Measurements from ENCODE around the gene CCDC24.
A peak's percentile ranks its signal among the peaks of the same experiment; 100 is the strongest.

Gene CCDC24

GRCh38 chr1:43971336-43971980, 19.9 kb upstream of the CCDC24 start:
- H3K4me3 ChIP-seq (ENCODE audit: low read depth, low read length), result no peak overlapping the region
- no peak for TF ChIP-seq CTCF (IDR thresholded peaks at IDR 0.05; ENCODE audit: low read depth, low read length)

GRCh38 chr1:43973981-43974442, 17.4 kb upstream of the CCDC24 start:
- no peak for TF ChIP-seq CTCF (IDR thresholded peaks at IDR 0.05; ENCODE audit: low read depth, low read length)
- peak overlapping the region; percentile 92 for H3K4me3 ChIP-seq (ENCODE audit: low read depth, low read length)

DNA sequence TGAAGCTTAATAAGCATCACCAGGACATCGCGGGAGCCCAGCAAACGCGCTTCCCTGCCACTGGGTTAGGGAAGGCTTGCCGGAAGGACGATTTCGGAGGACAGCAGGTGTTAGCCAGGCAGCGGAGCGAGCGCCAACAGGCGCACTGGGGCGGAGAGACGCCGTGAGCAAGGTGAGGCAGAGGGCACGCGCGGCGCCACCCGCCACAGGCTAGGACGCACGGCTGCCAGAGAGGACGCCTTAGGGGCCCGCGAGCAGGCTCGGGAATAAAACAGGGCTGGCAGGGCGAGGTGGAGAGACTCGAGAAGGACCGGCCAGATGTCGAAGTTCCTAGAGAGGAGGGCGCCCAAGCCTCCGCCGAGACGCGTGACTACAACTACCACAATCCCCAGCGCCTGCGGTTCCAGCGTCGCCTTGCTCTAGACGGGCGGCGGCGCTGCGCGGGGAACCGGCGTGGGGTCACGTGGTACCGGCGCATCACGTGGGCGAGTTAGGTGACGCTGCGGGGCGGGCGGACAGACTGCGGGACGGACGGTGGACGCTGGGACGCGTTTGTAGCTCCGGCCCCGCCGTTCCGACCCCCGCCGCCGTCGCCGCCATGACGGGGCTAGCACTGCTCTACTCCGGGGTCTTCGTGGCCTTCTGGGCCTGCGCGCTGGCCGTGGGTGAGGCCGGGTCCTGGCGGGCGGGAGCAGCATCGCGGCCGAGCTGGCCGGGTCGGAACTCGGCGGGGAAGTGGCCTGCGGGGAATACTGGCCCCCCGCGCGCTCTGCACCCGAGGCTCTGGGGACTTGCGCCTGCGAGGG, 16.8 kb upstream of the CCDC24 start, which contains the start of gene ATP6V0B:
ATP6V0B (plus strand) TSS at position 518 of the 806 bp plus-strand sequence; CDS start at position 599, 81 bp downstream.
- no peak for TF ChIP-seq CTCF (IDR thresholded peaks at IDR 0.05; ENCODE audit: low read depth, low read length)
- H3K4me3 ChIP-seq (ENCODE audit: low read depth, low read length), result peak within 1 kb of the TSS; percentile 92

GRCh38 chr1:43975249-43975961, 16.0 kb upstream of the CCDC24 start:
- H3K4me3 ChIP-seq (ENCODE audit: low read depth, low read length), result peak overlapping the region; percentile 92

DNA sequence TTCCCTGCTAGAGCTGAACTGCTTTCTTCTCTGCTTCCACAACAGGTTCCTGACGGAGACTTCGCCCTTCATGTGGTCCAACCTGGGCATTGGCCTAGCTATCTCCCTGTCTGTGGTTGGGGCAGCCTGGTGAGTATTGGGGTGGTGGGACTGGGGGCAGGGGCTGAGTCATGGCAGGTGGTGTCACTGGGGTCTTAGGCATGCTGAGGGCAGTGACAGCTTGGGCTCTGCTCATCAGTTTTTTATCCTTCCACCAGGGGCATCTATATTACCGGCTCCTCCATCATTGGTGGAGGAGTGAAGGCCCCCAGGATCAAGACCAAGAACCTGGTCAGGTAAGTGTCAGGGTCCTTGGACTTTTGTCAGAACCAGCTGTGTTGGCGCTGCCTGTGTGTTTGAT, 15.4 kb upstream of the CCDC24 start:
- TF ChIP-seq CTCF (IDR thresholded peaks at IDR 0.05; ENCODE audit: low read depth, low read length), result no peak

More at GRCh38 chr1:43975249-43975961, 16.0 kb upstream of the CCDC24 start:
- no peak for TF ChIP-seq CTCF (IDR thresholded peaks at IDR 0.05; ENCODE audit: low read depth, low read length)

GRCh38 chr1:43976890-43977289, 14.5 kb upstream of the CCDC24 start:
- TF ChIP-seq CTCF (IDR thresholded peaks at IDR 0.05; ENCODE audit: low read depth, low read length), result no peak
- H3K4me3 ChIP-seq (ENCODE audit: low read depth, low read length), result no peak overlapping the region

More for the DNA sequence above, 15.4 kb upstream of the CCDC24 start:
- H3K4me3 ChIP-seq (ENCODE audit: low read depth, low read length), result peak overlapping the region; percentile 92

Measured in WI38 (cell line).